Large intestine (tissue), 3 donors: ENCODE results near the gene LRP2BP. TPM values are rescaled to one million over a fixed set of nuclear protein-coding genes. Genes with fewer than 3 reads are reported as not detected.

ENCODE experiments used
- DNase-seq, 2 donors: peaks; one replicate each; pipeline versions ENCODE4 v3.0.0 to v3.0.0-alpha.2; 2013
- H3K27ac ChIP-seq: one replicate; pipeline ENCODE4 v1.5.1; 2013; ENCODE audit warnings: low read length
- H3K27me3 ChIP-seq: 2 replicates; pipeline ENCODE4 v1.6.1; 2013; ENCODE audit warnings: low read length; ENCODE audit not compliant: control insufficient read depth, insufficient read depth
- H3K36me3 ChIP-seq: 2 replicates; pipeline ENCODE4 v1.6.1; 2013; ENCODE audit warnings: low read length; ENCODE audit not compliant: control insufficient read depth, insufficient read depth
- H3K4me1 ChIP-seq: one replicate; pipeline ENCODE4 v1.6.1; 2013; ENCODE audit warnings: low read length; ENCODE audit not compliant: control insufficient read depth, insufficient read depth
- H3K4me3 ChIP-seq: one replicate; pipeline ENCODE4 v1.5.1; 2013; ENCODE audit warnings: low read length
- H3K9me3 ChIP-seq: one replicate; pipeline ENCODE4 v1.6.1; 2013; ENCODE audit warnings: mild to moderate bottlenecking, low read depth, low read length, moderate library complexity; ENCODE audit not compliant: control insufficient read depth
- WGBS: methylation state at CpG from one replicate; pipeline ENCODE4 v1.1.5; 2013; ENCODE audit warnings: low lambda C conversion rate; ENCODE audit not compliant: insufficient coverage; 5-methylcytosine and 5-hydroxymethylcytosine counted together
- polyA plus RNA-seq: library from polyadenylated mRNA; unstranded; fragments of 120-200 nt; gene quantifications from one replicate; pipeline ENCODE4 v1.2.1, GENCODE V29; 2013

Gene LRP2BP
- polyA plus RNA-seq, 1 donor, result 2.6 TPM

DNA sequence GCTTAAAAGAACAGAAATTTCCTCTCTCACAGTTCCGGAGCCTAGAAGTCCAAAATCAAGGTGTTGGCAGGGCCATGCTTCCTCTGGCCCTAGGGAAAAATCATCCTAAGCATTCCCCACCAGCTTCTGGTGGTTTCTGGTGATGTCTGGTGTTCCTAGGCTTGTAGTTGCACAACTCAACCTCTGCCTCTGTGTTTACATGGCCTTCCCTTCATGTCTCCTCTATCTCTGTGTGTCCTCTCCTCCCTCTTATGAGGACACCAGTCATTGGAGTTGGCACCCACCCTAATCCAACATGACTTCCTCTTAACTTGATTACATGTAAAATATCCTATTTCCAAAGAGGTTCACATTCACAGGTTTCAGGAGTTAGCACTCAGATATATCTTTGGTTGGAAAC is 15.4 kb downstream of the LRP2BP start:
- Histone ChIP-seq H3K27me3 (no peaks in the 10 kb centered on the region), H3K27ac (no peak overlapping the region), H3K36me3 (no peaks in the 10 kb centered on the region), H3K4me3 (no peak overlapping the region), H3K4me1 (no peaks in the 10 kb centered on the region), H3K9me3 (no peaks in the 10 kb centered on the region)
- DNase-seq, result no peak
- WGBS, result no CpG with 5 or more reads among the region's 1 CpG

DNA sequence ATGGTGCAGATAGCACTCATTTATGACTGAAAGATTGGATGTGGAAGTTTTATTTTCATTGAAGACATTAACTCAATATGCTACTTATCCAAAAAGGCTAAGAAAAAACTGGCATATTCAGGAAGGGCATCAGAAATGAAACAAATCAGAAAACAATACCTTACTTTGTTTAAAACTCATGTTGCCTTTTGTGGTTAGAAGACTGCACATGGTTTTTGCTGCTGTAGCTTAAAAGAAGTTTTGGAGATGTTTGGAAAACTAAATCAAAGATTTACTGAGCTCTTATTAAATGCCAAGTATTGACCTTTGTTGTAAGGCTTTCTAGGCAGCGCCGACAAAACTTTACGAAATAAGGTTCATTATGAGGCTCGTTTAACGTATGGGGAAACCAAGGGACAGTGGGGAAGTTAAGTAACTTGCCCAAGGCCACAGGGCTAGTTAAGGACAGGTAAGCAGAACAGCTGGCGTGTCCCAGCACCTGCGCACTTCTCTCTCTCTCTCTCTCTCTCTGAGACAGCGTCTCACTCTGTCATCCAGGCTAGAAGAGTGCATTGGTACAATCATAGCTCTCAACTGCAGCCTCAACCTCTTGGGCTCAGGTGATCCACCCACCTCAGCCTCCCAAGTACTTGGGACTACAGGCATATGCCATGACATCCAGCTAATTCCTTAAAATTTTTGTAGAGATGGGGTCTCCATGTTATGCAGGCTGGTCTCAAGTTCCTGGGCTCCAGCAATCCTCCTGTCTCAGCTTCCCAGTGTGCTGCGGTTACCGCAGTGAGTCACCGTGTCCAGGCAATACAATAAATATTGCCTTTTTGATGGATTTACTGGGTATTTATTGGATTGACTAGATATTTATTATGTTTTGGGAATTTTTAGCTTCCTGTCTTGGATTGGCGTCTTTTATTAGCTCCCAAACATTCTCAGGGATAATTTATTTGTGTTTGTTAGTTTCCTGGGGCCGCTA is 16.1 kb downstream of the LRP2BP start:
- 97% methylated on average over 4 of the region's 13 CpGs for WGBS
- Histone ChIP-seq H3K4me3 (no peak overlapping the region), H3K27me3 (no peaks in the 10 kb centered on the region), H3K36me3 (no peaks in the 10 kb centered on the region), H3K4me1 (no peaks in the 10 kb centered on the region), H3K9me3 (no peaks in the 10 kb centered on the region), H3K27ac (no peak overlapping the region)
- DNase-seq, result no peak

DNA sequence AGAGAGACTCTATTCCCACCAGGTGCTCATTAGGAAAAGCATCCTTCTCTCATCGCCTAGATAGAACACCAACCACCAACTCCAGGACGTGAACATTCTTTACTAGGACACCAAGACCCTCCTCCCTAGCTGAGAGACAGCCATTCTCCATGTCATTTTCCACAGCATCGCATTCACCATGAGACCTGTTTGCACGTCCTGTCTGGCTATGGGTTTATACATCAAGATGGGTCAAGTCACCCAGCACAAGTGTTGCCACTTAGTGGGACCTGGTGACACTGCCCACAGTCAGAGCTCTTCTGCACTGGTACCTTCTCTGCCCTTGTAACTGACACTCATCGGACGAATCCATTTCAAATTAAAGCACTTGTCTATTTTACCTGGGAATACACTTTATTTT is 17.5 kb downstream of the LRP2BP start:
- DNase-seq, result no peak
- Histone ChIP-seq H3K27ac (no peak overlapping the region), H3K27me3 (no peaks in the 10 kb centered on the region), H3K36me3 (no peaks in the 10 kb centered on the region), H3K4me1 (no peaks in the 10 kb centered on the region), H3K4me3 (no peak overlapping the region), H3K9me3 (no peaks in the 10 kb centered on the region)
- WGBS, result 100% methylated on average over 1 of the region's 6 CpGs

DNA sequence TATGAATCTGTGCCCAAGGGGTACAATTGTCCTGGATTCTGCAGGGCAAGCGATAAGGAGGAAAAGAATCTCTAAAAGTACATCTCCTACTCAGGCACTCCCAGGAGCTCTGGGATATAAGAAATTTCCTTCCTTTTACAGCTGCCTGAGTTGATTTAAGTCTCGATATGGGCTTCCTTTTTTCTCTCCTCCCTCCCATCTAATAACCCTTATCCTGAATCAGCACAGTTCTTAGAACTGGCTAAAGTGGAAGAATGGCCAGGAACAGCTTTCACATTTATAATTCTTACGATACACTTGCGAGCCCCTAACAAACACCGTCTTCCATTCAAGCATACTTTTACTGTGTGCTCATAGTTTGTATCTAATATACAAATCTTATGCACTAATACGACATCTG is 21.2 kb downstream of the LRP2BP start:
- Histone ChIP-seq H3K4me3 (no peak overlapping the region), H3K4me1 (no peaks in the 10 kb centered on the region), H3K9me3 (no peaks in the 10 kb centered on the region), H3K27ac (no peak overlapping the region), H3K36me3 (peaks cover 10% of the 10 kb centered on the region), H3K27me3 (no peaks in the 10 kb centered on the region)
- DNase-seq, result no peak
- 100% methylated on average over 2 of the region's 6 CpGs for WGBS

DNA sequence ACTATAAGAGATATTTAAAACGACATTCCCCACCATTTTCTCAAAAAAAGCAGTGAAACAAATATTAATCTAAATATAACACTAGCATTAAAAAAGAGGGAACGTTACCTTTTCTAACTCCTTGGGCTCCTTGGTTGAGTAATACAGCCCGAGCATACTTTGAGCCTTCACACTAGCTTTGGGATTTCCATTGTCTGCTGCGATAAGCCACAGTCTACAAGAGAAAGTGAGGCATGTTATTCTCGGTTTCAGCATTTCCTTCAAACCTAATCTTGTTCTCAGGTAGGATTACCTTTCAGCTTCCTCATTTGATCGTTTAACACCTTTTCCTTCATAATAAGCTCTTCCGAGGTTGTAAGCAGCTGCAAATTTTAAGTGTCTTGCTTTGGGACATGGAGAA is 21.7 kb downstream of the LRP2BP start:
- WGBS, result 77% methylated on average over 3 of the region's 7 CpGs
- no peak overlapping the region for H3K4me3 ChIP-seq
- peaks cover 10% of the 10 kb centered on the region for H3K36me3 ChIP-seq
- no peak overlapping the region for H3K27ac ChIP-seq
- H3K9me3 ChIP-seq, result no peaks in the 10 kb centered on the region
- no peaks in the 10 kb centered on the region for H3K27me3 ChIP-seq
- no peak for DNase-seq
- no peaks in the 10 kb centered on the region for H3K4me1 ChIP-seq

DNA sequence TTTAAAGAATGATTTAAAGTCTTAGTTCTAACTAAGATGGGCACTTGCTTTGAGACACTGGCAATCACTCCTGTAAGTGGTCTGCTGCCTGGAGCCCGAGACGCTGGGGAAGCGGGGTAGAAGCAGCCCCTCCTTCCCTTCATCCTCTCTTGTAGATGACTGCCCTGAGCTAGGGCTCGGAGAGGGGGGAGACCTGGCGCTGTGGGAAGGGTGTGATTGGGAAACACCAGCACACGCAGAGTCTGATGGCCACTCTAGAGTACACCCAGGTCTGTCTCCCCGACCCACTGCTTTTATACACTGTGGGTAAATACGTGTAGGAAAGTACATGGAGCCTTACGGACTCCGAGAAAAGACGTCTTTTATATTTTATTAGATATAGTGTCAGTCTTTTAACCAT is 24.0 kb downstream of the LRP2BP start:
- Histone ChIP-seq H3K9me3 (no peaks in the 10 kb centered on the region), H3K27me3 (no peaks in the 10 kb centered on the region), H3K4me1 (no peaks in the 10 kb centered on the region), H3K4me3 (no peak overlapping the region), H3K27ac (no peak overlapping the region), H3K36me3 (peaks cover 13% of the 10 kb centered on the region)
- DNase-seq, result no peak
- 80% methylated on average over 1 of the region's 11 CpGs for WGBS

DNA sequence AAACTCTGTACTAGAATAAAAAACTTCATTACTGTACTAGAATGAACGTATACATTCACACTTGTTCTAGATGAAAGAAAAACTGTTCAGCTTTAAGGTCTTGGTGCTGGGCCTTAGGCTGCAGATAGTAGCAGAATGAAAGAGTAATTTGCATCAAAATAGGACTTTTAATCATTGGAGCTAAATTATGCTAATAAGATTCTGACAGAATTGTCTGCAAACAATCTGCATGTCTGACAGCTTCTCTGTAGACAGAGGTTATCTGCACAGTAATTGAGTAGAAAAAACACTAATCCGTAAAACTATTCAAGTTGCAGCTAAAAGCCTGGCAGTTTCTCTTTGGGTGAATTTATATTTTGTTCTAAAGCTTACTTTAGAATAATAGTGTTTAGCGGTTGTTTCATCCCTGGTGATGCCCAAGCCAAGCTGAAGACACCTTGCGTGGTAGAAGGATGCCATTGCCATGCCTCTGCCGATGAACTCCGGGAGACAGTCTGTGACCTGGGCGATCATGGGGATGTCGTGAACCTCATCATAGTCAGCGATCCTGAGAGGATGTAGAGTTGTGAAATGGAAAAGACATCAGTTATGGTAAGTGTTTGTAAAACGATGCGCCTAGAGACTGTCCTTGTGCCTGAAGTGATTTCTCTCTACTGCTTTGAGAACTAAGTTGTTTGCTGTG is 25.3 kb downstream of the LRP2BP start:
- H3K27me3 ChIP-seq, result no peaks in the 10 kb centered on the region
- DNase-seq, result no peak
- no peak overlapping the region for H3K27ac ChIP-seq
- H3K4me3 ChIP-seq, result no peak overlapping the region
- H3K4me1 ChIP-seq, result no peaks in the 10 kb centered on the region
- no peaks in the 10 kb centered on the region for H3K9me3 ChIP-seq
- 100% methylated on average over 1 of the region's 11 CpGs for WGBS
- H3K36me3 ChIP-seq, result peaks cover 13% of the 10 kb centered on the region

DNA sequence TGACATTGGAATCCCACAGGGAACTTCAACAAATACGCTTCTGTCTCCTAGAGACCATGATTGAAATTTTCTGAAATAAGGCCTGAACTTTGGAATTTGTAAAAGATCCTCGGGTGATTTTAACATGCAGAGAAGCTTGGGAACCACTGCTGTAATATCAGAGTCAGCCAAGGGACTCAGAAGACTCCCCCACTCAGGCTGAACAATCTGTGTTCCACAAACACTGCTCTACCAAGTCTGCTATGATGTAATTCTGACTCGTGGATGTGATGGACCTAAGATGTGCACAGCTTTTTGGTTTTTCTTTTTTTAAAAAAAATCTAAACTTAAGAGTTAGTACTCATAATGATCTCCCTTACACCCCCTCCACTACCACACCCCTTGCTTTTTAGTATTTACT is 26.0 kb downstream of the LRP2BP start:
- WGBS, result no CpG with 5 or more reads among the region's 3 CpGs
- H3K9me3 ChIP-seq, result no peaks in the 10 kb centered on the region
- no peaks in the 10 kb centered on the region for H3K27me3 ChIP-seq
- no peak overlapping the region for H3K27ac ChIP-seq
- H3K4me1 ChIP-seq, result no peaks in the 10 kb centered on the region
- H3K36me3 ChIP-seq, result peaks cover 13% of the 10 kb centered on the region
- DNase-seq, result no peak
- no peak overlapping the region for H3K4me3 ChIP-seq

DNA sequence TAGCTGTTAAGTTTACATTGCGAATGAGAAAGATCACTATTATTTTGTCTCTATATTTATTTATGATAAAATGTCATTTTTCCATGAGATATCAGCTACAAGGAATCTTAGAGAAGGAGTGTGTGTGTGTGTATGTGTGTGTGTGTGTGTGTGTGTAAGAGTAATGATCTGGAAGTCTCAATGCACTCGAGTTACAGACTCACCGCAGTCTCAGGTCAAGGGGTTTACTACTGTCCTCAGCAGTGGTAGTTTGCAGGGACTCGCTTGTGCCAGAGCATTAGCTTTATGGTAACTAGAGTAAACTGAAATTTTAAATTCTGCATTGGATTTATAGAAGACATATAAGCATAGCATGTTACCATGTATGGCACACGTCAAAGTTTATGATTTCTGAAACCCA is 30.8 kb downstream of the LRP2BP start:
- DNase-seq, result no peak
- H3K9me3 ChIP-seq, result no peaks in the 10 kb centered on the region
- no peaks in the 10 kb centered on the region for H3K4me1 ChIP-seq
- no peak overlapping the region for H3K27ac ChIP-seq
- no peaks in the 10 kb centered on the region for H3K27me3 ChIP-seq
- peaks cover 7% of the 10 kb centered on the region for H3K36me3 ChIP-seq
- no CpG with 5 or more reads among the region's 5 CpGs for WGBS
- no peak overlapping the region for H3K4me3 ChIP-seq

DNA sequence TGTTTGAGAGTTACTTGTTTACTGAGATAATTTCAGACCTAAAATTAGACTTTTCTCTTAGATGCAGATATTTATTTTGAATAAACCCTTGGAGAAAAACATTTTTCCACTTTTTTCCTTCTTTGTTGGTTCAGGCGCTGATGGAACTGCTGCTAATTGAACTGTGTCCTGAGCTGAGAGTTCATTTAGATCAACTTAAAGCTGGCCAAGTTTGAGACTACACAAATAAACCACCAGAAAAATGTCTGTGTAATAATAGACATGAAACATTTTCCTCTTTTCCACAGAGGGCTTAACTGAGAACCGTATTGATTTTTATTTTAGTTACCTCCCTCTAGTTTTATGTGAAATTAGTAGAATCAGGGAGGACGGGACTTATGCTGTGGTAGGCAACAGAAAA is 32.5 kb downstream of the LRP2BP start:
- H3K27ac ChIP-seq, result no peak overlapping the region
- peaks cover 9% of the 10 kb centered on the region for H3K36me3 ChIP-seq
- H3K4me1 ChIP-seq, result no peaks in the 10 kb centered on the region
- WGBS, result no CpG with 5 or more reads among the region's 3 CpGs
- no peaks in the 10 kb centered on the region for H3K27me3 ChIP-seq
- no peak for DNase-seq
- no peak overlapping the region for H3K4me3 ChIP-seq
- H3K9me3 ChIP-seq, result no peaks in the 10 kb centered on the region
